HCT116 (cell line): ENCODE data around the gene STK16. TPM values are rescaled to one million over a fixed set of nuclear protein-coding genes. Genes with fewer than 3 reads are reported as not detected.

Experiments
- ATAC-seq: fragments of 200-7000 bp; cut with Tn5 transposase; 2 replicates; pipeline ENCODE4 v1.9.1; 2020; ENCODE audit warnings: mild to moderate bottlenecking, moderate library complexity
- BruUV-seq: library from RNA; stranded (reverse); fragments of 400-500 nt; replicated peaks from 2 replicates; lab custom pipeline; 2021; lab: Mats Ljungman, UMichigan
- CTCF ChIA-PET: fragments of 300-600 bp; sonication (Branson Sonifier 250); formaldehyde crosslinking; loops from one replicate; lab custom pipeline; 2021; ENCODE audit warnings: antibody characterized with exemption; lab: Charles Lee
- POLR2A ChIA-PET: fragments of 300-600, 350-600 bp; sonication (Branson Sonifier 250); formaldehyde crosslinking; loops from one replicate; lab custom pipeline; 2021; ENCODE audit warnings: antibody characterized with exemption; lab: Charles Lee
- RAD21 ChIA-PET, 2 experiments: fragments of 300-600 bp; sonication (Branson Sonifier 250); formaldehyde crosslinking; loops; one replicate each; lab custom pipeline; 2023; ENCODE audit warnings: low total read pairs in 2 of 2; ENCODE audit not compliant: uncharacterized antibody in 2 of 2, unreplicated experiment in 2 of 2, low non-redundant PET in 1 of 2; lab: Charles Lee
- DNase-seq: peaks from one replicate; pipeline ENCODE4 v3.0.0-alpha.2; 2010; ENCODE audit warnings: low read depth, low spot score
- H2AFZ ChIP-seq: fragments of 200-600 bp; shearing (Covaris generic), sonication (generic); 2 replicates; pipeline ENCODE4 v1.6.1; 2017; ENCODE audit warnings: low read depth, mixed run types, mixed read lengths, antibody characterized with exemption, low read length; ENCODE audit not compliant: poor library complexity, severe bottlenecking
- H3K27ac ChIP-seq: 2 replicates; pipeline ENCODE4 v1.5.1; 2012; ENCODE audit warnings: low read depth, low read length
- H3K27me3 ChIP-seq: fragments of 200-600 bp; sonication (generic); 2 replicates; pipeline ENCODE4 v1.6.1; 2016; ENCODE audit warnings: mixed run types, low read length, mixed read lengths; ENCODE audit not compliant: insufficient read depth
- H3K36me3 ChIP-seq, 2 experiments: fragments of 200-500 bp in 1 of 2; fragments of 200-600 bp in 1 of 2; sonication (Bioruptor generic) in 1 of 2; sonication (generic) in 1 of 2; 2 replicates each; pipeline versions ENCODE4 v1.5.1 to v1.6.1; 2014 to 2016; ENCODE audit warnings: low read length in 2 of 2, inconsistent platforms in 1 of 2, mixed read lengths in 1 of 2, mixed run types in 1 of 2; ENCODE audit not compliant: insufficient read depth in 2 of 2, control insufficient read depth in 1 of 2
- H3K4me1 ChIP-seq, 2 experiments: fragments of 200-600 bp in 1 of 2; sonication (generic) in 1 of 2; 2 replicates each; pipeline versions ENCODE4 v1.5.1 to v1.6.1; 2012 to 2017; ENCODE audit warnings: low read length in 2 of 2, inconsistent platforms in 1 of 2, mild to moderate bottlenecking in 1 of 2, mixed read lengths in 1 of 2, mixed run types in 1 of 2, moderate library complexity in 1 of 2; ENCODE audit not compliant: insufficient read depth in 2 of 2, control insufficient read depth in 1 of 2
- H3K4me2 ChIP-seq: fragments of 200-600 bp; sonication (generic); 2 replicates; pipeline ENCODE4 v1.6.1; 2017; ENCODE audit warnings: mixed run types, low read length, mixed read lengths
- H3K4me3 ChIP-seq, 2 experiments: fragments of 200-600 bp in 1 of 2; sonication (generic) in 1 of 2; replicated peaks in 1 of 2; 2 replicates each; pipeline ENCODE4 v1.5.1; 2011 to 2016; ENCODE audit warnings: low read length in 2 of 2, control low read depth in 1 of 2, low read depth in 1 of 2, mild to moderate bottlenecking in 1 of 2, mixed read lengths in 1 of 2, mixed run types in 1 of 2
- H3K79me2 ChIP-seq: fragments of 200-600 bp; sonication (generic); 2 replicates; pipeline ENCODE4 v1.6.1; 2017; ENCODE audit warnings: mild to moderate bottlenecking, mixed run types, low read length, moderate library complexity, mixed read lengths; ENCODE audit not compliant: insufficient read depth
- H3K9ac ChIP-seq: fragments of 200-600 bp; sonication (generic); 2 replicates; pipeline ENCODE4 v1.6.1; 2016; ENCODE audit warnings: low read length, mixed read lengths
- H3K9me2 ChIP-seq: fragments of 200-600 bp; sonication (generic), shearing (Covaris generic); 2 replicates; pipeline ENCODE4 v1.6.1; 2017; ENCODE audit warnings: mixed run types, mild to moderate bottlenecking, moderate library complexity; ENCODE audit not compliant: insufficient read depth
- H3K9me3 ChIP-seq, 2 experiments: fragments of 200-500 bp in 1 of 2; fragments of 200-600 bp in 1 of 2; sonication (Bioruptor generic) in 1 of 2; sonication (generic) in 1 of 2; 2 replicates each; pipeline ENCODE4 v1.6.1; 2014 to 2017; ENCODE audit warnings: low read length in 2 of 2, mixed read lengths in 2 of 2, inconsistent platforms in 1 of 2, low read depth in 1 of 2, mild to moderate bottlenecking in 1 of 2, mixed run types in 1 of 2, moderate library complexity in 1 of 2; ENCODE audit not compliant: control insufficient read depth in 1 of 2, insufficient read depth in 1 of 2
- H4K20me1 ChIP-seq: fragments of 200-600 bp; sonication (generic), shearing (Covaris generic); 2 replicates; pipeline ENCODE4 v1.6.1; 2017; ENCODE audit warnings: mixed run types, mild to moderate bottlenecking, moderate library complexity; ENCODE audit not compliant: insufficient read depth
- EGR1 ChIP-seq: IDR thresholded peaks from 2 replicates; pipeline ENCODE4 v1.6.1; 2012; ENCODE audit warnings: low read depth
- EZH2 ChIP-seq: fragments of 200-600 bp; sonication (generic); IDR thresholded peaks from 2 replicates; pipeline ENCODE4 v1.6.1; 2017; ENCODE audit warnings: antibody characterized with exemption, mixed run types
- EZH2phosphoT487 ChIP-seq: fragments of 200-600 bp; IDR thresholded peaks from 2 replicates; pipeline ENCODE4 v1.6.1; 2018; ENCODE audit warnings: antibody characterized with exemption, borderline replicate concordance
- FOSL1 ChIP-seq: IDR thresholded peaks from 2 replicates; pipeline ENCODE4 v1.6.1; 2012; ENCODE audit warnings: low read depth
- JUND ChIP-seq: IDR thresholded peaks from 2 replicates; pipeline ENCODE4 v1.6.1; 2012
- POLR2A ChIP-seq: IDR thresholded peaks from 2 replicates; pipeline ENCODE4 v1.7.0; 2011; ENCODE audit warnings: borderline replicate concordance; ENCODE audit not compliant: insufficient read depth, insufficient read length; ENCODE audit errors: extremely low read depth
- SP1 ChIP-seq: IDR thresholded peaks from 2 replicates; pipeline ENCODE4 v1.6.1; 2012; ENCODE audit warnings: low read depth
- TCF7L2 ChIP-seq: IDR thresholded peaks from 2 replicates; pipeline ENCODE4 v1.7.0; 2011; ENCODE audit warnings: borderline replicate concordance, inconsistent platforms; ENCODE audit not compliant: insufficient read depth, insufficient read length; ENCODE audit errors: extremely low read depth
- ZBTB33 ChIP-seq: IDR thresholded peaks from 2 replicates; pipeline ENCODE4 v1.6.1; 2011; ENCODE audit warnings: mild to moderate bottlenecking, low read length, moderate library complexity; ENCODE audit not compliant: insufficient replicate concordance; ENCODE audit errors: extremely low read depth
- intact Hi-C: fragments of 100-400 bp; cut with micrococcal nuclease; formaldehyde crosslinking; loops from 2 replicates; pipeline ENCODE4 v1.10.0; 2022
- total RNA-seq: library from RNA; stranded (reverse); gene quantifications from one replicate; pipeline ENCODE4 v1.2.1, GENCODE V29; 2021; ENCODE audit not compliant: unreplicated experiment
- TF ChIP-seq, protein P1 (sequence below): IDR thresholded peaks from 2 replicates; pipeline ENCODE4 v1.6.1; 2012
- TF ChIP-seq, protein P2 (sequence below): IDR thresholded peaks from 2 replicates; pipeline ENCODE4 v1.6.1; 2012

STK16 gene
- total RNA-seq, 1 experiment from 2014 or later, result 31.4 TPM

GRCh38 chr2:219250049-219250781 lies 4.9 kb downstream of the STK16 start:
- no TSS peak for BruUV-seq
- ATAC-seq (no peak), DNase-seq (no peak)
- ChIA-PET POLR2A (interaction anchor here (1.2 to 1.8 kb wide), 7 partner anchors 21 to 45 kb away, joined by 3 to 8 read pairs (median 4); partner anchors contain the start of genes ANKZF1, ATG9A, DNAJB2 and ZFAND2B), CTCF (interaction anchor here (1.2 to 2.8 kb wide), 4 partner anchors 24 to 45 kb away, joined by 3 to 14 read pairs (median 10); partner anchors contain the start of gene DNAJB2), RAD21 (no interaction called here)
- Histone ChIP-seq H3K4me2 (peak overlapping the region; percentile 69), H3K9ac (peak overlapping the region; percentile 38; the same call in 1 of the 2 replicates), H3K4me3 (no peak overlapping the region), H3K36me3 (peaks cover 3 to 5% of the 10 kb centered on the region in 2 experiments; a peak in 2 of 4 replicates), H3K79me2 (peaks cover 35% of the 10 kb centered on the region; the same call in 1 of the 2 replicates), H3K27me3 (peaks cover 5% of the 10 kb centered on the region; the same call in 1 of the 2 replicates), H2AFZ (no peak overlapping the region), H3K9me3 (no peaks in the 10 kb centered on the region), H3K9me2 (no peaks in the 10 kb centered on the region), H3K27ac (peak overlapping the region; percentile 63), H4K20me1 (no peaks in the 10 kb centered on the region), H3K4me1 (peaks cover 39 to 71% of the 10 kb centered on the region in 2 experiments)
- TF ChIP-seq JUND (no peak), FOSL1 (no peak), EGR1 (no peak)
- intact Hi-C loops, result no loop called here

GRCh38 chr2:219251656-219252055 lies 6.4 kb downstream of the STK16 start:
- Histone ChIP-seq H2AFZ (no peak overlapping the region), H3K9me3 (no peaks in the 10 kb centered on the region), H3K4me2 (peak overlapping the region; percentile 97), H3K9me2 (no peaks in the 10 kb centered on the region), H3K27ac (no peak overlapping the region), H3K36me3 (peaks cover 3 to 5% of the 10 kb centered on the region in 2 experiments; a peak in 2 of 4 replicates), H3K9ac (no peak overlapping the region), H3K27me3 (peaks cover 5% of the 10 kb centered on the region; the same call in 1 of the 2 replicates), H4K20me1 (no peaks in the 10 kb centered on the region), H3K4me3 (no peak overlapping the region), H3K79me2 (peaks cover 24% of the 10 kb centered on the region; the same call in 1 of the 2 replicates), H3K4me1 (peaks cover 31 to 63% of the 10 kb centered on the region in 2 experiments)
- ChIA-PET CTCF (interaction anchor here (2.1 to 2.3 kb wide), 2 partner anchors 27 to 43 kb away, joined by 6 to 8 read pairs; no protein-coding TSS in a partner anchor), RAD21 (no interaction called here), POLR2A (interaction anchor here (1.4 to 2.0 kb wide), 2 partner anchors 23 to 27 kb away, joined by 4 to 5 read pairs; partner anchors contain the start of gene DNAJB2)
- intact Hi-C loops, result loop anchor here (2.0 kb wide), 1 partner anchor 43 kb away; no protein-coding TSS in a partner anchor
- BruUV-seq, result no TSS peak
- DNase-seq (no peak), ATAC-seq (no peak)
- TF ChIP-seq, protein P1, sequence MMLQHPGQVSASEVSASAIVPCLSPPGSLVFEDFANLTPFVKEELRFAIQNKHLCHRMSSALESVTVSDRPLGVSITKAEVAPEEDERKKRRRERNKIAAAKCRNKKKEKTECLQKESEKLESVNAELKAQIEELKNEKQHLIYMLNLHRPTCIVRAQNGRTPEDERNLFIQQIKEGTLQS, result no peak
- TF ChIP-seq SP1 (no peak), EZH2phosphoT487 (no peak), EZH2 (no peak), ZBTB33 (no peak), JUND (no peak), FOSL1 (no peak), TCF7L2 (no peak), POLR2A (no peak)
- TF ChIP-seq, protein P2, sequence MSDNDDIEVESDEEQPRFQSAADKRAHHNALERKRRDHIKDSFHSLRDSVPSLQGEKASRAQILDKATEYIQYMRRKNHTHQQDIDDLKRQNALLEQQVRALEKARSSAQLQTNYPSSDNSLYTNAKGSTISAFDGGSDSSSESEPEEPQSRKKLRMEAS, result no peak
